NB4 (cell line): ENCODE results near the gene BRD2.

ENCODE experiments used
- POLR2A ChIP-seq: IDR thresholded peaks from 2 replicates; pipeline ENCODE4 v1.6.1; 2011; ENCODE audit warnings: mild to moderate bottlenecking; ENCODE audit not compliant: insufficient read length; ENCODE audit errors: extremely low read depth
- TF ChIP-seq, protein P1 (sequence below): IDR thresholded peaks from one replicate; pipeline ENCODE4 v1.5.1; 2012; ENCODE audit warnings: low read depth, low read length

DNA sequence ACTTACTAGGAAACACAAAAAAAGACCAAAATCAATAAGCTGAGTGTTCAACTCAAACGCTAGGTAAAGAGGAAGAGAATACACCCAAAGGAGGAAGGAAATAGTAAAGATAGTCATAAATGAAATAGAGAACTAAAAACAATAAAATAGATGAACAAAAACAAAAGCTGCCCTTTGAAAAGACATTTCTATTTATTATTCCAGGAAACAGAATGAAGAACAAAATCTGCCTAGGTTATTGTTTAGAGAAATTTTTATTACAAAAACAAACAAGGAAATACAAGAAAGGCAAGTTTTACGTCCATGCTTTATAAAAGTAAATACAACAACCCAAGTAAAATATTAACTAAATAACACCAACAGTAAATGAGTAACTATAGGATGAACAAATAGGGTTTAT lies 47.7 kb upstream of the BRD2 start:
- TF ChIP-seq POLR2A = no peak
- TF ChIP-seq, protein P1, sequence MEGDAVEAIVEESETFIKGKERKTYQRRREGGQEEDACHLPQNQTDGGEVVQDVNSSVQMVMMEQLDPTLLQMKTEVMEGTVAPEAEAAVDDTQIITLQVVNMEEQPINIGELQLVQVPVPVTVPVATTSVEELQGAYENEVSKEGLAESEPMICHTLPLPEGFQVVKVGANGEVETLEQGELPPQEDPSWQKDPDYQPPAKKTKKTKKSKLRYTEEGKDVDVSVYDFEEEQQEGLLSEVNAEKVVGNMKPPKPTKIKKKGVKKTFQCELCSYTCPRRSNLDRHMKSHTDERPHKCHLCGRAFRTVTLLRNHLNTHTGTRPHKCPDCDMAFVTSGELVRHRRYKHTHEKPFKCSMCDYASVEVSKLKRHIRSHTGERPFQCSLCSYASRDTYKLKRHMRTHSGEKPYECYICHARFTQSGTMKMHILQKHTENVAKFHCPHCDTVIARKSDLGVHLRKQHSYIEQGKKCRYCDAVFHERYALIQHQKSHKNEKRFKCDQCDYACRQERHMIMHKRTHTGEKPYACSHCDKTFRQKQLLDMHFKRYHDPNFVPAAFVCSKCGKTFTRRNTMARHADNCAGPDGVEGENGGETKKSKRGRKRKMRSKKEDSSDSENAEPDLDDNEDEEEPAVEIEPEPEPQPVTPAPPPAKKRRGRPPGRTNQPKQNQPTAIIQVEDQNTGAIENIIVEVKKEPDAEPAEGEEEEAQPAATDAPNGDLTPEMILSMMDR = no peak
